B cell (primary cell): ENCODE results near the gene EBPL. TPM values are rescaled to one million over a fixed set of nuclear protein-coding genes. Genes with fewer than 3 reads are reported as not detected.
A peak's percentile ranks its signal among the peaks of the same experiment; 100 is the strongest.

Experiments used
- ATAC-seq: fragments of 200-7000 bp; cut with Tn5 transposase; one replicate; pipeline ENCODE4 v1.10.0; 2021; ENCODE audit warnings: low read depth, mild to moderate bottlenecking, moderate number of reproducible peaks, moderate library complexity
- CTCF ChIA-PET: fragments of 350-600 bp; sonication (Branson Sonifier 250); formaldehyde crosslinking; loops from one replicate; lab custom pipeline; 2021; ENCODE audit warnings: antibody characterized with exemption, inconsistent platforms; lab: Charles Lee
- POLR2A ChIA-PET: fragments of 350-600 bp; sonication (Branson Sonifier 250); formaldehyde crosslinking; loops from one replicate; lab custom pipeline; 2021; ENCODE audit warnings: antibody characterized with exemption; lab: Charles Lee
- DNase-seq: peaks from one replicate; pipeline ENCODE4 v3.0.0; 2013
- H2AFZ ChIP-seq: 2 replicates; pipeline ENCODE4 v1.6.1; 2012; ENCODE audit warnings: mild to moderate bottlenecking, low read depth, low read length; ENCODE audit not compliant: insufficient read depth, poor library complexity, severe bottlenecking
- H3K27ac ChIP-seq, 2 donors: 1 replicate in 1 of 2; 2 replicates in 1 of 2; pipeline ENCODE4 v1.5.1; 2012 to 2013; ENCODE audit warnings: low read length in 2 of 2, mild to moderate bottlenecking in 2 of 2, moderate library complexity in 1 of 2
- H3K27me3 ChIP-seq, 4 experiments: fragments of 200-600 bp in 1 of 4; sonication (generic) in 1 of 4; replicated peaks in 1 of 4; 1 replicate in 2 of 4; 2 replicates in 2 of 4; pipeline versions ENCODE4 v1.6.1 to v1.7.0; 2013 to 2016; ENCODE audit warnings: low read length in 3 of 4, mild to moderate bottlenecking in 2 of 4, mixed read lengths in 1 of 4, moderate library complexity in 1 of 4; ENCODE audit not compliant: insufficient read depth in 4 of 4, control insufficient read depth in 3 of 4; ENCODE audit errors: control extremely low read depth in 1 of 4
- H3K36me3 ChIP-seq, 2 experiments: replicated peaks in 1 of 2; 1 replicate in 1 of 2; 2 replicates in 1 of 2; pipeline versions ENCODE4 v1.6.1 to v1.7.1; 2013; ENCODE audit warnings: low read length in 1 of 2; ENCODE audit not compliant: insufficient read depth in 2 of 2, control insufficient read depth in 1 of 2; ENCODE audit errors: control extremely low read depth in 1 of 2, extremely low read depth in 1 of 2
- H3K4me1 ChIP-seq, 2 donors: fragments of 200-600 bp in 1 of 2; sonication (generic) in 1 of 2; 1 replicate in 1 of 2; 2 replicates in 1 of 2; pipeline versions ENCODE4 v1.5.1 to v1.6.1; 2013 to 2017; ENCODE audit warnings: low read length in 2 of 2; ENCODE audit not compliant: control insufficient read depth in 2 of 2, insufficient read depth in 2 of 2
- H3K4me2 ChIP-seq: replicated peaks from 2 replicates; pipeline ENCODE3; 2012; ENCODE audit warnings: mild to moderate bottlenecking, low read depth, low read length; ENCODE audit not compliant: poor library complexity, severe bottlenecking
- H3K4me3 ChIP-seq, 5 experiments: fragments of 200-600 bp in 1 of 5; sonication (generic) in 1 of 5; 1 replicate in 3 of 5; 2 replicates in 2 of 5; pipeline versions ENCODE4 v1.5.1 to v1.7.0; 2011 to 2016; ENCODE audit warnings: low read length in 4 of 5, mild to moderate bottlenecking in 4 of 5, low read depth in 2 of 5, control low read depth in 1 of 5, moderate library complexity in 1 of 5; ENCODE audit not compliant: insufficient read depth in 1 of 5; ENCODE audit errors: control extremely low read depth in 1 of 5, extremely low read depth in 1 of 5
- H3K79me2 ChIP-seq: fragments of 200-600 bp; sonication (generic); one replicate; pipeline ENCODE4 v1.6.0; 2016; ENCODE audit warnings: low read length; ENCODE audit not compliant: control insufficient read depth, insufficient read depth
- H3K9ac ChIP-seq: fragments of 200-600 bp; sonication (generic); 2 replicates; pipeline ENCODE4 v1.6.1; 2017; ENCODE audit warnings: mild to moderate bottlenecking, low read length, moderate library complexity
- H3K9me3 ChIP-seq, 3 donors: one replicate each; pipeline versions ENCODE4 v1.6.1 to v1.7.1; 2013; ENCODE audit warnings: low read length in 2 of 3; ENCODE audit not compliant: control insufficient read depth in 2 of 3, insufficient read depth in 1 of 3; ENCODE audit errors: control extremely low read depth in 1 of 3
- H4K20me1 ChIP-seq: 2 replicates; pipeline ENCODE4 v1.6.0; 2012; ENCODE audit warnings: mild to moderate bottlenecking, low read length; ENCODE audit not compliant: insufficient read depth, control insufficient read depth, poor library complexity, severe bottlenecking
- H3K27ac Mint-ChIP-seq: one replicate; pipeline ENCODE4 v1.8.0; 2021; ENCODE audit warnings: mixed read lengths
- H3K27me3 Mint-ChIP-seq: one replicate; pipeline ENCODE4 v1.8.0; 2021; ENCODE audit warnings: mixed read lengths
- H3K4me1 Mint-ChIP-seq: one replicate; pipeline ENCODE4 v1.8.0; 2021; ENCODE audit warnings: mixed read lengths
- H3K4me3 Mint-ChIP-seq: one replicate; pipeline ENCODE4 v1.8.0; 2021; ENCODE audit warnings: mixed read lengths
- H3K9me3 Mint-ChIP-seq: one replicate; pipeline ENCODE4 v1.8.0; 2022; ENCODE audit warnings: mixed read lengths; ENCODE audit not compliant: insufficient read depth
- EZH2 ChIP-seq: IDR thresholded peaks from 2 replicates; pipeline ENCODE4 v1.6.1; 2012; ENCODE audit warnings: borderline replicate concordance, low read depth, mild to moderate bottlenecking, moderate library complexity, low read length; ENCODE audit not compliant: insufficient read depth, poor library complexity, severe bottlenecking
- WGBS: methylation state at CpG from one replicate; pipeline ENCODE4 v1.1.5; 2013; ENCODE audit warnings: missing lambda C conversion rate; ENCODE audit not compliant: insufficient coverage; 5-methylcytosine and 5-hydroxymethylcytosine counted together
- intact Hi-C: fragments of 100-400 bp; cut with micrococcal nuclease; formaldehyde crosslinking; loops from one replicate; pipeline ENCODE4 v1.10.0; 2022
- polyA plus RNA-seq: library from polyadenylated mRNA; depleted of rRNA; stranded (reverse); fragments of >200 nt; gene quantifications from 2 replicates; pipeline ENCODE4 v1.2.3, GENCODE V29; 2012
- total RNA-seq, 2 donors: library from RNA; stranded (reverse); fragments of 120-200 nt in 1 of 2; gene quantifications; 1 replicate in 1 of 2; 2 replicates in 1 of 2; pipeline versions ENCODE4 v1.2.3 to v1.2.4, GENCODE V29; 2013 to 2022
- TF ChIP-seq, protein P1 (sequence below): fragments of 200-600 bp; IDR thresholded peaks from one replicate; pipeline ENCODE4 v1.8.0; 2022; ENCODE audit warnings: antibody characterized with exemption, mild to moderate bottlenecking

EBPL gene
- total and polyA plus RNA-seq, 2 donors (not counting 1 experiment from before 2014, with no cell fraction given) = 16.0 to 20.1 TPM

DNA sequence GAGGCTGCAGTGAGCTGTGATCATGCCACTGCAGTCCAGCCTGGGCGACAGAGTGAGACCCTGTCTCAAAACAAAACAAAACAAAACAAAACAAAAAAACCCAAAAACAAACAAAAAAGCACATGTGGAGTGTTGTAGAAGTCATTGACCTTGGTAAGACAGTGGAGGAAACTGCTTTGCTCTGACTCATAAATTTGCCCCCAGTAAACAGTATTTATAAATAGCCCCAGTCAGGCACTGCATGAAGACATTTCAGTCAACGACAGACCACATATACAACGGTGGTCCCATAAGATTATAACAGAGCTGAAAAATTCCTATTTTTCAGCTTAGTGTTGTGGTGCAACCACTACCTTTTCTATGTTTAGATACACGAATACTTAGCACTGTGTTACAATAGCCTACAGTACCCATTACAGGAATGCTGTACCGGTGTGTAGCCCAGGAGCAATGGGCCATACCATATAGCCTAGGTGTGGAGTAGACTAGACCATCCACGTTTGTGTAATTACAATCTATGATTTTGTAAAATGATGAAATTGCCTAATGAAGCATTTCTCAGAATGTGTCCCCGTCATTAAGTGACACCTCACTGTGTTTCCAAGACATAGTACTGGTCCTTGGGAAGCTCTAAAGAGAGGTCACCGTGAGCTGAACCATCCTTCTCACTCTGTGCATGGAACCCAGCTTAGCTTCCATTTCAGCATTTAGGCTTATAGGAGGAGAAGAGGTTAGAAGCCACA, 61.9 kb downstream of the EBPL start:
- intact Hi-C loops = loop anchor here (2.0 to 5.0 kb wide), 5 partner anchors 13 to 308 kb away; partner anchors contain the start of genes EBPL, KPNA3, RCBTB1 and SPRYD7
- WGBS = 42% methylated on average over 4 of the region's 8 CpGs
- CTCF ChIA-PET = interaction anchor here (0.9 to 1.5 kb wide), 2 partner anchors 9 to 134 kb away, joined by 3 read pairs; no protein-coding TSS in a partner anchor
- DNase-seq = no peak
- H3K27ac Mint-ChIP-seq = peak overlapping the region; percentile 94
- H4K20me1 ChIP-seq = peaks cover 8% of the 10 kb centered on the region
- H3K9ac ChIP-seq = peak overlapping the region; percentile 96
- peak overlapping the region; percentile 79 to 100 (median 90) for H3K4me3 ChIP-seq
- peak overlapping the region in 1 of 2 donors; percentile 32 for H3K27ac ChIP-seq
- POLR2A ChIA-PET = interaction anchor here (1.3 to 2.1 kb wide), 2 partner anchors 13 to 164 kb away, joined by 4 to 8 read pairs; partner anchors contain the start of gene KPNA3
- H3K4me3 Mint-ChIP-seq = peak overlapping the region; percentile 99
- ATAC-seq = no peak
- H3K4me1 ChIP-seq = peaks cover 17 to 21% of the 10 kb centered on the region in 2 donors
- peaks cover 0 to 9% (median 0%) of the 10 kb centered on the region in 3 donors for H3K9me3 ChIP-seq
- H3K9me3 Mint-ChIP-seq = no peaks in the 10 kb centered on the region
- H3K27me3 ChIP-seq = no peaks in the 10 kb centered on the region
- no peak overlapping the region for H2AFZ ChIP-seq
- peaks cover 4 to 11% of the 10 kb centered on the region in 2 experiments for H3K36me3 ChIP-seq
- no peaks in the 10 kb centered on the region for H3K27me3 Mint-ChIP-seq
- TF ChIP-seq, protein P1, sequence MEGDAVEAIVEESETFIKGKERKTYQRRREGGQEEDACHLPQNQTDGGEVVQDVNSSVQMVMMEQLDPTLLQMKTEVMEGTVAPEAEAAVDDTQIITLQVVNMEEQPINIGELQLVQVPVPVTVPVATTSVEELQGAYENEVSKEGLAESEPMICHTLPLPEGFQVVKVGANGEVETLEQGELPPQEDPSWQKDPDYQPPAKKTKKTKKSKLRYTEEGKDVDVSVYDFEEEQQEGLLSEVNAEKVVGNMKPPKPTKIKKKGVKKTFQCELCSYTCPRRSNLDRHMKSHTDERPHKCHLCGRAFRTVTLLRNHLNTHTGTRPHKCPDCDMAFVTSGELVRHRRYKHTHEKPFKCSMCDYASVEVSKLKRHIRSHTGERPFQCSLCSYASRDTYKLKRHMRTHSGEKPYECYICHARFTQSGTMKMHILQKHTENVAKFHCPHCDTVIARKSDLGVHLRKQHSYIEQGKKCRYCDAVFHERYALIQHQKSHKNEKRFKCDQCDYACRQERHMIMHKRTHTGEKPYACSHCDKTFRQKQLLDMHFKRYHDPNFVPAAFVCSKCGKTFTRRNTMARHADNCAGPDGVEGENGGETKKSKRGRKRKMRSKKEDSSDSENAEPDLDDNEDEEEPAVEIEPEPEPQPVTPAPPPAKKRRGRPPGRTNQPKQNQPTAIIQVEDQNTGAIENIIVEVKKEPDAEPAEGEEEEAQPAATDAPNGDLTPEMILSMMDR = no peak
- no peak for TF ChIP-seq EZH2
- H3K4me1 Mint-ChIP-seq = peaks cover 55% of the 10 kb centered on the region
- H3K79me2 ChIP-seq = peaks cover 44% of the 10 kb centered on the region
- peak overlapping the region; percentile 86 for H3K4me2 ChIP-seq
